HG02870 (cell line): ENCODE data around the gene SLC5A11.
"Not testable (repeated sequence)": the region's sequence is repeated elsewhere in the genome, so short reads cannot be mapped to it uniquely, and the experiment has no call there.

Experiments
- ATAC-seq: cut with Tn5 transposase; IDR thresholded peaks from one replicate; pipeline ENCODE4 v1.9.1; 2021; ENCODE audit warnings: mild to moderate bottlenecking, moderate library complexity; ENCODE audit not compliant: unreplicated experiment

SLC5A11 gene

DNA sequence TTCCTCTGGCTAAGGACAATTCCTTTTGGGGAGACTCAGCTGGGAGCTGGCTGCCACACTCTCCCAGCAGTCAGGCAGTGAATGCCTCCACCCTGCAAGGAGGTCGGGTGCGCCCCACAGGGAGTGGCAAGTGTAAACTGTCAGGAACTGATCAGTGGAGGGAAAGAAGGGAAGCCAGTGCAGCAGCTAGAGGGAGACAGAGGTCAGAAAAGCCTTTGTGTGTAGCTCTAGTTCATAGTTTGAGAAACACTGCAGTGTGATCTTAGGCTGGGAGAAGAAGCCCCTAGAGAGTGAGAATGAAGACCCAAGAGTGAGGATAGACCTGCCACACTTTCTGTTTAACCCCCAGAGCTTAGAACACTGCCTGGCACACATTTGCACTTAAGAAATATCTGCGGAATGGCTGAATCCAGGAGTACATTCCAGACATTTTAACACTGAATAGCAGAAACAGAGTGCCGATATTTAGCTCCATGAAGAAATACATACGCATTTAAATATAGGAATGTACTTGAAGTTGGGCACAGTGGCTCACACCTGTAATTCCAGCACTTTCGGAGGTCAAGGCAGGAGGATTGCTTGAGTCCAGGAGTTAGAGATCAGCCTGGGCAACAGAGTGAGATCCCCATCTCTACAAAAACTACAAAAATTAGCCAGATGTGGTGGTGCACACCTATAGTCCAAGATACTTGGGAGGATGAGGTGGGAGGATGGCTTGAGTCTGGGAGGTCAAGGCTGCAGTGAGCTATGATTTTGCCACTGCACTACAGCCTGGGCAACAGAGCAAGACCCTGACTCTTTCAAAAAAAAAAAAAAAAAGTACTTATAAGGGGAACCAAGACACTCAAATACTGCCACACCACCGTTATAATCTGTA, 11.1 kb upstream of the SLC5A11 start:
- ATAC-seq = no peak

DNA sequence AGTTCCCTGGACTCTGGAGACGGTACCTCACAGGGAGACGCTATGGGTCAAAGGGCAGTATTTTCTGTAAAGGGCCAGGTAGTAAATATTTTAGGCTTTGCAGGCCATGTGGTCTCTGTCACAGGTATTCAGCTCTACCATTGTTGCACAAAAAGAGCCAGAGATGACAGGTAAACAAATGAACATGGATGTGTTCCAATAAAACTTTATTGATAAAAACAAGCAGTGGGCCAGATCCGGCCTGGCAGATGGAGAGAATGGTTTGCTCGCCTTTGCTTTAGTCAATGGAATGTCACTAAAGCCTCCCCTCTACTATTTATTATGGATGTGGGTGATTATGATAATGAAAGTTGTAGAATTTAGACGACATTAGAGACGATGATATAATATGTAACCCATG, 8.9 kb upstream of the SLC5A11 start:
- ATAC-seq = no peak

GRCh38 chr16:24837969-24838368, 7.8 kb upstream of the SLC5A11 start:
- ATAC-seq = no peak

GRCh38 chr16:24838554-24839266, 7.1 kb upstream of the SLC5A11 start:
- ATAC-seq = no peak

GRCh38 chr16:24839347-24839972, 6.3 kb upstream of the SLC5A11 start:
- no peak for ATAC-seq

- ATAC-seq = no peak
These were observed 4.5 kb upstream of the SLC5A11 start for GRCh38 chr16:24841291-24841690.

GRCh38 chr16:24844101-24845030, 1.4 kb upstream of the SLC5A11 start:
- no peak for ATAC-seq

DNA sequence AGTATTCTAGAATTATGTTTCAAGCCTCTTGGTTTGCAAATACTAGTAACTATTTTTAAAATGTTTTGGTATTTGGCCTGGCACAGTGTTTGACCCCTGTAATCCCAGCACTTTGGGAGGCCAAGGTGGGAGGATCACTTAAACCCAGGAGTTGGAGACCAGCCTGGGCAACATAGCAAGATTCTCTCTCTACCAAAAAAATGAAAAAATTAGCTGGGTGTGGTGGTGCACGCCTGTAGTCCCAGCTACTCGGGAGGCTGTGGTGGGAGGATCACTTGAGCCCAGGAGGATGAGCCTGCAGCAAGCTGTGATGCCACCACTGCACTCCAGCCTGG, 765 bp upstream of the SLC5A11 start:
- ATAC-seq = not testable (repeated sequence)

DNA sequence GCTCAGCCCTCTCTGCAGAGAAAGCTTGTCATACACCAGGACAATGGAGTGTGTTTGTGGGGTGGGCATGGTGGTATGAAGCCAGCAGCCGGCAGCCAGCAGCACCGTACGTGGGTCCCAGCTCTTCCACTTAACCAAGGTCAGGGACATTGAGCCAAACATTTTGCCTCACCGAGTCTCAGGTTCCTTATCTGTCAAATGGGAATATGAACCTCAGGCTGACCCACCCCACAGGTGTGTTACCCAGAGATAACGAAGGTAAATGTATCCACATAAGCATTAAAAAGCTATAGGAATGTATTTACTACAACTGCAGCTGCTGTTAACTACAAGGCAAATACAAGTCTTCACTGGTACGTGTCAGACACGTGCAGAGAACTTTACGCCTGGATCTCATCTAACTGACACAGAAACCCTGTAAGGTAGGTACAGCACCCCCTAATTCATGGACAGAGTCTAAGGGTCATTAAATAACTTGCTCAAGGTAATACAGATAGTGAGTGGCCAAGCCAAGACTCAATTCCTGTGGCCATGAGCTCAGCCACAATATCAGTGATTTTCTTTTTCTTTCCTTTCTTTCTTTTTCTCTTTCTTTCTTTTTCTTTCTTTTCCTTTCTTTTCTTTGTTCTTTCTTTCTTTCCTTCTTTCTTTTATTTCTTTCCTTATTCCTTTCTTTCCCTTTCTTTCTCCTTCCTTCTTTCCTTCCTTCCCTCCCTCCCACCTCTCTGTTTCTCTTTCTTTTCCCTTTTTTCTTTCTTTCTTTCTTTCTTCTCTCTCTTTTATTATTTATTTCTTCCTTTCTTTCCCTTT, 990 bp downstream of the SLC5A11 start:
- ATAC-seq = no peak

GRCh38 chr16:24847358-24847664, 1.5 kb downstream of the SLC5A11 start:
- ATAC-seq = no peak

- no peak for ATAC-seq
These were observed 2.3 kb downstream of the SLC5A11 start for GRCh38 chr16:24848065-24848464.

GRCh38 chr16:24849641-24850040, 3.9 kb downstream of the SLC5A11 start:
- no peak for ATAC-seq

- no peak for ATAC-seq
These were observed 4.7 kb downstream of the SLC5A11 start for GRCh38 chr16:24850289-24850938.

GRCh38 chr16:24851700-24852099, 5.9 kb downstream of the SLC5A11 start:
- no peak for ATAC-seq

DNA sequence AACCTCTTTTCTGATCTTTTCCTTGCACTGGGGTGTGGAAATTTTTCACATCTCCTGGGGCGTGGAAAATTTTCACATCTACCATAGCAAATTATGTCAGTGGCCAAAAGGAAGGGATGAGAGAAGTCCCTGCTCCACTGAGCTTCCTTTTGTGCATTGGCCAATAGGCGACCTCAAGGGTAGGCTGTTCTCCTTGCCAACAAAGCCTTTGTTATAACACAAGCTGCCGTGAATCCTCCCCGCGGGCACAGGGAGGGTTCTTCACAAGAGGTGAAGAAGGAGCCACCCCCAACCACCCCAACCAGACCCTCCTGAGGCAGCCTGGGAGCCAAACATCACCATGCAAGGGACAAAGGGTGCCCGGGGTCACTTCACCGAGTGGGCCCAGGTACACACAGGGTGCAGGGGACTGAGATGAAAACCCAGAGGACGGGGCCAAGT, 6.5 kb downstream of the SLC5A11 start:
- ATAC-seq = no peak

GRCh38 chr16:24853169-24853824, 7.5 kb downstream of the SLC5A11 start:
- ATAC-seq = no peak

- ATAC-seq = no peak
These were observed 8.1 kb downstream of the SLC5A11 start for GRCh38 chr16:24853830-24854229.

GRCh38 chr16:24854607-24855171, 8.9 kb downstream of the SLC5A11 start:
- ATAC-seq = no peak

GRCh38 chr16:24855678-24856077, 9.9 kb downstream of the SLC5A11 start:
- no peak for ATAC-seq
